ENCODE measurements around the gene OSBPL6. TPM values are rescaled to one million over a fixed set of nuclear protein-coding genes. Genes with fewer than 3 reads are reported as not detected.

Gene OSBPL6
- total and polyA plus RNA-seq, 9 of the 15 experiments (the other 6 are each of a cell fraction or from before 2014, with no cell fraction given) = 3.4 to 12.7 (median 9.3) TPM

GRCh38 chr2:178450524-178450773 lies 256.1 kb downstream of the OSBPL6 start:
- no peaks in the 10 kb centered on the region for H3K27me3 ChIP-seq (ENCODE audit: control insufficient read depth in 2 of 2, insufficient read depth in 2 of 2, low read length in 2 of 2)
- H3K9me3 ChIP-seq (replicated peaks; ENCODE audit: control insufficient read depth, insufficient read depth, low read depth, low read length) = no peaks in the 10 kb centered on the region
- in situ Hi-C loops (cut with MboI) (no loop called here), intact Hi-C loops (cut with micrococcal nuclease) (loop anchor here (2.0 kb wide), 1 partner anchor 36 kb away; no protein-coding TSS in a partner anchor)
- ATAC-seq (no peak), DNase-seq (ENCODE audit: extremely low read depth in 1 of 4, low spot score in 3 of 4) (no peak), FAIRE-seq (no peak)
- POLR2A ChIA-PET = interaction anchor here (0.6 to 2.9 kb wide), 14 partner anchors 8 to 931 kb away, joined by 3 to 23 read pairs (median 4); no protein-coding TSS in a partner anchor
- peak overlapping the region; percentile 91 to 97 for H3K9ac ChIP-seq (ENCODE audit: insufficient read depth in 1 of 2, low read depth in 2 of 2, low read length in 2 of 2)
- H3K27ac ChIP-seq (ENCODE audit: extremely low read depth, low read depth, low read length) = peak overlapping the region; percentile 96
- peak overlapping the region; percentile 95 for H3K4me2 ChIP-seq (ENCODE audit: insufficient read depth, low read length)
- H2AFZ ChIP-seq (ENCODE audit: low read depth, low read length) = peak overlapping the region; percentile 98
- H3K9me1 ChIP-seq (ENCODE audit: control insufficient read depth, insufficient read depth, low read length) = no peaks in the 10 kb centered on the region
- 0 out of 2 replicates have a peak, but pooled peaks cover 7% of the 10 kb centered on the region for H4K20me1 ChIP-seq (replicated peaks; ENCODE audit: control insufficient read depth, insufficient read depth, low read length)
- CTCF ChIA-PET (ENCODE audit: low intra/inter-chr PET ratio) = no interaction called here
- H3K4me1 ChIP-seq (replicated peaks in 1 of 2; ENCODE audit: control insufficient read depth in 2 of 2, insufficient read depth in 2 of 2, low read length in 2 of 2) = peaks cover 14 to 19% of the 10 kb centered on the region in 2 experiments; a peak in 4 of 5 replicates
- H3K4me3 ChIP-seq = peak overlapping the region; percentile 90
- H3K79me2 ChIP-seq (ENCODE audit: control insufficient read depth, insufficient read depth, low read length) = peaks cover 32% of the 10 kb centered on the region
- H3K36me3 ChIP-seq (ENCODE audit: control insufficient read depth, insufficient read depth, low read length) = peaks cover 33% of the 10 kb centered on the region
- BruUV-seq (replicated peaks) = no TSS peak
- 0% methylated on average over 25 of the region's 25 CpGs for WGBS (ENCODE audit: insufficient coverage, low coverage, missing lambda C conversion rate)
- TF ChIP-seq SIN3B (IDR thresholded peaks at IDR 0.05; ENCODE audit: low read depth) = peak; percentile 71; the same call in 1 of the 2 replicates
- peak; percentile 95 for TF ChIP-seq CREM (IDR thresholded peaks at IDR 0.05; ENCODE audit: low read depth)
- 0 out of 2 replicates have a peak, but pooled peaks have one; percentile 8 for TF ChIP-seq NFRKB (IDR thresholded peaks at IDR 0.05; ENCODE audit: low read depth)
- TF ChIP-seq ETV5 (CRISPR knock-in tag; IDR thresholded peaks at IDR 0.05; ENCODE audit: low read depth) = peak; percentile 4; the same call in 1 of the 2 replicates
- TF ChIP-seq ZNF408 (CRISPR knock-in tag; IDR thresholded peaks at IDR 0.05; ENCODE audit: low read depth) = no peak
- TF ChIP-seq C11orf30 (IDR thresholded peaks at IDR 0.05; ENCODE audit: low read depth) = peak; percentile 76
- 0 out of 2 replicates have a peak, but pooled peaks have one; percentile 28 for TF ChIP-seq GTF2F1 (IDR thresholded peaks at IDR 0.05; ENCODE audit: low read depth, low read length)
- TF ChIP-seq SMARCC2 (IDR thresholded peaks at IDR 0.05; ENCODE audit: low read depth) = no peak
- peak in 1 of 2 experiments; percentile 24; a peak in 1 of 4 replicates for TF ChIP-seq MLLT1 (IDR thresholded peaks at IDR 0.05)
- TF ChIP-seq, protein P1, sequence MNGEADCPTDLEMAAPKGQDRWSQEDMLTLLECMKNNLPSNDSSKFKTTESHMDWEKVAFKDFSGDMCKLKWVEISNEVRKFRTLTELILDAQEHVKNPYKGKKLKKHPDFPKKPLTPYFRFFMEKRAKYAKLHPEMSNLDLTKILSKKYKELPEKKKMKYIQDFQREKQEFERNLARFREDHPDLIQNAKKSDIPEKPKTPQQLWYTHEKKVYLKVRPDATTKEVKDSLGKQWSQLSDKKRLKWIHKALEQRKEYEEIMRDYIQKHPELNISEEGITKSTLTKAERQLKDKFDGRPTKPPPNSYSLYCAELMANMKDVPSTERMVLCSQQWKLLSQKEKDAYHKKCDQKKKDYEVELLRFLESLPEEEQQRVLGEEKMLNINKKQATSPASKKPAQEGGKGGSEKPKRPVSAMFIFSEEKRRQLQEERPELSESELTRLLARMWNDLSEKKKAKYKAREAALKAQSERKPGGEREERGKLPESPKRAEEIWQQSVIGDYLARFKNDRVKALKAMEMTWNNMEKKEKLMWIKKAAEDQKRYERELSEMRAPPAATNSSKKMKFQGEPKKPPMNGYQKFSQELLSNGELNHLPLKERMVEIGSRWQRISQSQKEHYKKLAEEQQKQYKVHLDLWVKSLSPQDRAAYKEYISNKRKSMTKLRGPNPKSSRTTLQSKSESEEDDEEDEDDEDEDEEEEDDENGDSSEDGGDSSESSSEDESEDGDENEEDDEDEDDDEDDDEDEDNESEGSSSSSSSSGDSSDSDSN (IDR thresholded peaks at IDR 0.05; ENCODE audit: borderline replicate concordance in 1 of 2, low read depth in 2 of 2, low read length in 2 of 2) = peak in 1 of 2 experiments; percentile 50; a peak in 1 of 4 replicates
- TF ChIP-seq JUND (IDR thresholded peaks at IDR 0.05; ENCODE audit: borderline replicate concordance, low read depth, low read length) = peak; percentile 2; the same call in 1 of the 2 replicates
- no peak for TF ChIP-seq JUND (tag; IDR thresholded peaks at IDR 0.05; ENCODE audit: borderline replicate concordance, low read depth, low read length)
- TF ChIP-seq, protein P2, sequence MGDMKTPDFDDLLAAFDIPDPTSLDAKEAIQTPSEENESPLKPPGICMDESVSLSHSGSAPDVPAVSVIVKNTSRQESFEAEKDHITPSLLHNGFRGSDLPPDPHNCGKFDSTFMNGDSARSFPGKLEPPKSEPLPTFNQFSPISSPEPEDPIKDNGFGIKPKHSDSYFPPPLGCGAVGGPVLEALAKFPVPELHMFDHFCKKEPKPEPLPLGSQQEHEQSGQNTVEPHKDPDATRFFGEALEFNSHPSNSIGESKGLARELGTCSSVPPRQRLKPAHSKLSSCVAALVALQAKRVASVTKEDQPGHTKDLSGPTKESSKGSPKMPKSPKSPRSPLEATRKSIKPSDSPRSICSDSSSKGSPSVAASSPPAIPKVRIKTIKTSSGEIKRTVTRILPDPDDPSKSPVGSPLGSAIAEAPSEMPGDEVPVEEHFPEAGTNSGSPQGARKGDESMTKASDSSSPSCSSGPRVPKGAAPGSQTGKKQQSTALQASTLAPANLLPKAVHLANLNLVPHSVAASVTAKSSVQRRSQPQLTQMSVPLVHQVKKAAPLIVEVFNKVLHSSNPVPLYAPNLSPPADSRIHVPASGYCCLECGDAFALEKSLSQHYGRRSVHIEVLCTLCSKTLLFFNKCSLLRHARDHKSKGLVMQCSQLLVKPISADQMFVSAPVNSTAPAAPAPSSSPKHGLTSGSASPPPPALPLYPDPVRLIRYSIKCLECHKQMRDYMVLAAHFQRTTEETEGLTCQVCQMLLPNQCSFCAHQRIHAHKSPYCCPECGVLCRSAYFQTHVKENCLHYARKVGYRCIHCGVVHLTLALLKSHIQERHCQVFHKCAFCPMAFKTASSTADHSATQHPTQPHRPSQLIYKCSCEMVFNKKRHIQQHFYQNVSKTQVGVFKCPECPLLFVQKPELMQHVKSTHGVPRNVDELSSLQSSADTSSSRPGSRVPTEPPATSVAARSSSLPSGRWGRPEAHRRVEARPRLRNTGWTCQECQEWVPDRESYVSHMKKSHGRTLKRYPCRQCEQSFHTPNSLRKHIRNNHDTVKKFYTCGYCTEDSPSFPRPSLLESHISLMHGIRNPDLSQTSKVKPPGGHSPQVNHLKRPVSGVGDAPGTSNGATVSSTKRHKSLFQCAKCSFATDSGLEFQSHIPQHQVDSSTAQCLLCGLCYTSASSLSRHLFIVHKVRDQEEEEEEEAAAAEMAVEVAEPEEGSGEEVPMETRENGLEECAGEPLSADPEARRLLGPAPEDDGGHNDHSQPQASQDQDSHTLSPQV (IDR thresholded peaks at IDR 0.05) = no peak; the same call in 1 of the 2 replicates
